Neuronal stem cell (in vitro differentiated cells): ENCODE results near the gene NARF.
A peak's percentile ranks its signal among the peaks of the same experiment; 100 is the strongest.

ENCODE experiments used
- DNase-seq: peaks from one replicate; pipeline ENCODE4 v3.0.0-alpha.2; 2013; ENCODE audit warnings: low spot score
- H2AFZ ChIP-seq: one replicate; pipeline ENCODE4 v1.6.1; 2013; ENCODE audit warnings: mild to moderate bottlenecking, low read length, inconsistent platforms
- H2AK5ac ChIP-seq: 2 replicates; pipeline ENCODE4 v1.6.1; 2013; ENCODE audit warnings: low read depth, mild to moderate bottlenecking, inconsistent platforms, low read length, moderate library complexity, mixed read lengths
- H2BK120ac ChIP-seq: 2 replicates; pipeline ENCODE4 v1.6.1; 2013; ENCODE audit warnings: low read depth, mild to moderate bottlenecking, inconsistent platforms, low read length, moderate library complexity, mixed read lengths
- H2BK12ac ChIP-seq: one replicate; pipeline ENCODE4 v1.6.1; 2013; ENCODE audit warnings: low read length, inconsistent platforms
- H2BK15ac ChIP-seq: 2 replicates; pipeline ENCODE4 v1.6.1; 2013; ENCODE audit warnings: mild to moderate bottlenecking, low read length, inconsistent platforms, mixed read lengths
- H2BK5ac ChIP-seq: one replicate; pipeline ENCODE4 v1.6.1; 2013; ENCODE audit warnings: inconsistent platforms, mild to moderate bottlenecking, low read length, moderate library complexity
- H3K14ac ChIP-seq: one replicate; pipeline ENCODE4 v1.6.1; 2013; ENCODE audit warnings: low read length, inconsistent platforms
- H3K18ac ChIP-seq: 2 replicates; pipeline ENCODE4 v1.6.1; 2013; ENCODE audit warnings: low read length, inconsistent platforms
- H3K23ac ChIP-seq: 2 replicates; pipeline ENCODE4 v1.6.1; 2013; ENCODE audit warnings: low read depth, mild to moderate bottlenecking, mixed read lengths, low read length, inconsistent platforms; ENCODE audit not compliant: poor library complexity
- H3K27ac ChIP-seq: replicated peaks from 3 replicates; pipeline ENCODE4 v1.5.1; 2013; ENCODE audit warnings: low read length, inconsistent platforms
- H3K27me3 ChIP-seq, 3 experiments: 2 replicates each; pipeline ENCODE4 v1.6.1; 2013; ENCODE audit warnings: low read length in 3 of 3, mild to moderate bottlenecking in 2 of 3, inconsistent platforms in 1 of 3, low read depth in 1 of 3, mixed read lengths in 1 of 3, moderate library complexity in 1 of 3; ENCODE audit not compliant: control insufficient read depth in 3 of 3, insufficient read depth in 3 of 3
- H3K36me3 ChIP-seq, 2 donors: replicated peaks in 1 of 2; 2 replicates each; pipeline ENCODE4 v1.6.1; 2013; ENCODE audit warnings: low read length in 2 of 2; ENCODE audit not compliant: control insufficient read depth in 2 of 2, insufficient read depth in 2 of 2
- H3K4ac ChIP-seq: 2 replicates; pipeline ENCODE4 v1.6.1; 2013; ENCODE audit warnings: inconsistent platforms, mild to moderate bottlenecking, low read length, moderate library complexity
- H3K4me1 ChIP-seq, 2 donors: 1 replicate in 1 of 2; 2 replicates in 1 of 2; pipeline ENCODE4 v1.6.1; 2013; ENCODE audit warnings: low read length in 2 of 2, low read depth in 1 of 2; ENCODE audit not compliant: control insufficient read depth in 2 of 2, insufficient read depth in 1 of 2
- H3K4me2 ChIP-seq: one replicate; pipeline ENCODE4 v1.6.1; 2013; ENCODE audit warnings: mild to moderate bottlenecking, low read length, inconsistent platforms; ENCODE audit not compliant: insufficient read depth, poor library complexity, severe bottlenecking
- H3K4me3 ChIP-seq, 2 donors: 2 replicates each; pipeline ENCODE4 v1.5.1; 2013; ENCODE audit warnings: low read length in 2 of 2, mild to moderate bottlenecking in 2 of 2, inconsistent platforms in 1 of 2, moderate library complexity in 1 of 2
- H3K79me1 ChIP-seq: one replicate; pipeline ENCODE4 v1.6.1; 2013; ENCODE audit warnings: low read depth, mild to moderate bottlenecking, inconsistent platforms, low read length, moderate library complexity
- H3K9ac ChIP-seq: one replicate; pipeline ENCODE4 v1.6.1; 2013; ENCODE audit warnings: mild to moderate bottlenecking, low read depth, low read length, inconsistent platforms; ENCODE audit not compliant: poor library complexity
- H3K9me3 ChIP-seq, 2 donors: replicated peaks in 1 of 2; 2 replicates each; pipeline versions ENCODE3 to v1.6.1; 2013; ENCODE audit warnings: low read length in 2 of 2, mild to moderate bottlenecking in 2 of 2, inconsistent platforms in 1 of 2, low read depth in 1 of 2, mixed read lengths in 1 of 2, moderate library complexity in 1 of 2; ENCODE audit not compliant: control insufficient read depth in 2 of 2, insufficient read depth in 1 of 2
- H4K8ac ChIP-seq: one replicate; pipeline ENCODE4 v1.6.1; 2013; ENCODE audit warnings: low read depth, mild to moderate bottlenecking, inconsistent platforms, low read length, moderate library complexity
- H4K91ac ChIP-seq: one replicate; pipeline ENCODE4 v1.6.1; 2013; ENCODE audit warnings: low read length, low read depth, mild to moderate bottlenecking, inconsistent platforms; ENCODE audit not compliant: poor library complexity
- WGBS, 2 donors: extraction: QIAGEN DNeasy Blood & Tissue Kit; methylation state at CpG; one replicate each; pipeline ENCODE4 v1.1.7; 2013; ENCODE audit warnings: missing lambda C conversion rate in 2 of 2, mixed read lengths in 1 of 2; ENCODE audit not compliant: insufficient read length in 2 of 2, insufficient replicate concordance in 1 of 2; ENCODE audit errors: extremely low coverage in 2 of 2; 5-methylcytosine and 5-hydroxymethylcytosine counted together

NARF gene

DNA sequence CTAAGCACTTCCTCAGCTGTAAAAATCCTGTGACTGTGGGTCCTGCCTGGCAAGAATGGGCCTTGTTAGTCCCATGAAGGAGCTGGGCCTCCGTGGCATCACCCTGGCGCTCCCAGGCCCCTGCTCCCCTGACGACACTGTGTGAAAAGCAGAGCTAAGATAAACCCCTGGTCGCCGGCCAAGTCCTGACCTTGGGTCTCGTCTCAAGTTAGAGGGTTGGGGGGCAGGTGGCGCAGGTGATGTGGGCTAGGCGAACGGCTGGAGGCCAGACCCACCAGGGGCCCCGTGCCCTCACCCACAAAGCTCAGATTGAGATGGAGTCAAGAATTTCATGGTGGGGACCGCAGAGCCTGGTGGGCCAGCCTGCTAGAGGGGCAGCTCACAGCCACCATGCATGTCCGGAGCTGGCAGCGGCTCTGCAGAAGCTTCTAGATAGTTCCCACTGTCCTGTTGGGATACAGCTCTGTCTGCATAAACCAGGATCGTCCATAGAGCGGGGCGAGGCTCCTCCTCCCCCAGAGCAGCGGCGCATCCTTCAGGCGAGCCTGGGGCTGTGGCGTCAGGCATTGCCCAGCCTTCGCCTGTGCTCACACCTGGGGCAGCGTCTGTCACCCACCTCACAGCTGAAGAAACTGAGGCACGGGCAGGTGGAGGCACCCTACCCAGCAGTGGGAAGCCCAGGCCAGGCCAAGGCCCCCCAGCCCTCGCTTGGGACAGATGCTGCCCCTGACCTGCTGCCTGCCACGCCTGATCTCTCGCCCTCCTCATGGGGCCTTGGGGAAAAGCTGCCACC, 19.9 kb upstream of the NARF start:
- Histone ChIP-seq H2BK15ac (no peak overlapping the region), H2BK120ac (no peak overlapping the region), H3K9me3 (peaks cover 0 to 2% of the 10 kb centered on the region in 2 donors), H3K27me3 (no peaks in the 10 kb centered on the region), H3K79me1 (peaks cover 4% of the 10 kb centered on the region), H3K27ac (no peak overlapping the region), H3K23ac (no peak overlapping the region), H2AFZ (no peak overlapping the region), H2AK5ac (no peak overlapping the region), H3K4me2 (no peak overlapping the region), H3K4me3 (no peak overlapping the region), H2BK5ac (peak overlapping the region; percentile 66), H2BK12ac (no peak overlapping the region), H3K4ac (no peak overlapping the region), H3K9ac (no peak overlapping the region), H4K91ac (no peak overlapping the region), H3K4me1 (peaks cover 3 to 5% of the 10 kb centered on the region in 2 donors), H4K8ac (no peak overlapping the region), H3K36me3 (peaks cover 14 to 20% of the 10 kb centered on the region in 2 donors), H3K14ac (peak overlapping the region; percentile 75), H3K18ac (no peak overlapping the region)
- no CpG with 5 or more reads among the region's 26 CpGs for WGBS, 2 donors
- DNase-seq: no peak

GRCh38 chr17:82439194-82439828, 19.2 kb upstream of the NARF start:
- Histone ChIP-seq H3K27ac (no peak overlapping the region), H3K14ac (no peak overlapping the region), H3K23ac (peak overlapping the region; percentile 55), H3K4me3 (no peak overlapping the region), H2BK12ac (no peak overlapping the region), H3K9ac (peak overlapping the region; percentile 81), H3K4me2 (no peak overlapping the region), H4K91ac (no peak overlapping the region), H3K9me3 (peaks cover 0 to 2% of the 10 kb centered on the region in 2 donors), H4K8ac (no peak overlapping the region), H3K4ac (no peak overlapping the region), H3K79me1 (peaks cover 6% of the 10 kb centered on the region), H2BK15ac (no peak overlapping the region), H3K36me3 (peaks cover 19 to 25% of the 10 kb centered on the region in 2 donors), H2AFZ (no peak overlapping the region), H3K18ac (no peak overlapping the region), H2AK5ac (peak overlapping the region; percentile 46), H2BK5ac (peak overlapping the region; percentile 87), H3K4me1 (peaks cover 3 to 5% of the 10 kb centered on the region in 2 donors), H3K27me3 (no peaks in the 10 kb centered on the region), H2BK120ac (no peak overlapping the region)
- no peak for DNase-seq
- no CpG with 5 or more reads among the region's 29 CpGs for WGBS, 2 donors

- WGBS, 2 donors: no CpG with 5 or more reads among the region's 34 CpGs
- H3K18ac ChIP-seq: no peak overlapping the region
- peak overlapping the region; percentile 81 for H3K9ac ChIP-seq
- no peak overlapping the region for H3K4ac ChIP-seq
- no peak for DNase-seq
- H2AK5ac ChIP-seq: peak overlapping the region; percentile 46
- H4K91ac ChIP-seq: no peak overlapping the region
- no peak overlapping the region for H3K14ac ChIP-seq
- no peak overlapping the region for H3K27ac ChIP-seq
- H2BK12ac ChIP-seq: no peak overlapping the region
- no peak overlapping the region for H2BK15ac ChIP-seq
- H3K4me3 ChIP-seq: no peak overlapping the region
- H2BK120ac ChIP-seq: no peak overlapping the region
- peak overlapping the region; percentile 87 for H2BK5ac ChIP-seq
- peaks cover 6% of the 10 kb centered on the region for H3K79me1 ChIP-seq
- H2AFZ ChIP-seq: no peak overlapping the region
- peaks cover 3 to 5% of the 10 kb centered on the region in 2 donors for H3K4me1 ChIP-seq
- H3K23ac ChIP-seq: peak overlapping the region; percentile 55
- H3K4me2 ChIP-seq: no peak overlapping the region
- no peaks in the 10 kb centered on the region for H3K27me3 ChIP-seq
- H3K36me3 ChIP-seq: peaks cover 22 to 31% of the 10 kb centered on the region in 2 donors
- peaks cover 0 to 2% of the 10 kb centered on the region in 2 donors for H3K9me3 ChIP-seq
- no peak overlapping the region for H4K8ac ChIP-seq
These were observed 18.6 kb upstream of the NARF start for GRCh38 chr17:82439829-82440365.

DNA sequence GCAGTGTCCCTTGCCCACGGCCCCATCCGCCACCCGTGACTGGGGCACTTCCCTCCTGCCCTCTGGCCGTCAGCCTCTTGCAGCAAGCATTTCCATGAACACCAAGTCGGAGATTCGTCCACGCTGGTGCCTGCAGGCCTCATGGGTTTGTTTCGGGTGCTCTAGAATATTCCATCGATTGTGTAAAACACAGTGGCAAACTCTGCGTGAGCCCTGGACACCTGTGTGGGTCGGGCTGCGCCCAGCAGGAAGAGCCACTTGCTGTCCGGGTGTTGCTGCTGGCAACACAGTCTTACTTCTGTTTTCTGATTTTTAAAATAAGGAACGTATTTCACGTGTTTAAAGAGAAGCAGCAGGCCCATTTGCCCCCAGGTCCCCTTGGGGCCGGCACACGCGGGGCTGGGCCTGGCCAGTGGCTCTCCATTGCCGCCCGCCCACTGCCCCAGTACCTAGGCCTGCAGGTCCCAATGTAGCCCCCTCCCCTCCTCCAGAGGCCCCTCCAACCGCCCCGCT, 18.0 kb upstream of the NARF start:
- H3K27ac ChIP-seq: no peak overlapping the region
- no CpG with 5 or more reads among the region's 22 CpGs for WGBS, 2 donors

More for the DNA sequence above, 18.0 kb upstream of the NARF start:
- H2BK120ac ChIP-seq: no peak overlapping the region
- peak overlapping the region; percentile 57 for H3K23ac ChIP-seq
- peak overlapping the region; percentile 68 for H2BK5ac ChIP-seq
- H3K27me3 ChIP-seq: no peaks in the 10 kb centered on the region
- H3K4me2 ChIP-seq: no peak overlapping the region
- H3K79me1 ChIP-seq: peaks cover 8% of the 10 kb centered on the region
- H3K9me3 ChIP-seq: peaks cover 0 to 2% of the 10 kb centered on the region in 2 donors
- H3K4me1 ChIP-seq: peaks cover 0 to 2% of the 10 kb centered on the region in 2 donors
- H4K8ac ChIP-seq: peak overlapping the region; percentile 43
- peak overlapping the region; percentile 42 for H3K18ac ChIP-seq
- H3K4ac ChIP-seq: no peak overlapping the region
- H4K91ac ChIP-seq: no peak overlapping the region
- H2BK12ac ChIP-seq: no peak overlapping the region
- H2AFZ ChIP-seq: no peak overlapping the region
- no peak overlapping the region for H2AK5ac ChIP-seq
- H3K14ac ChIP-seq: no peak overlapping the region
- no peak overlapping the region for H2BK15ac ChIP-seq
- H3K4me3 ChIP-seq: no peak overlapping the region
- peaks cover 22 to 38% of the 10 kb centered on the region in 2 donors for H3K36me3 ChIP-seq
- no peak overlapping the region for H3K9ac ChIP-seq
- DNase-seq: no peak
